A549 (cell line): ENCODE measurements around the gene PCSK5.

ENCODE experiments used
- EP300 ChIP-seq, 2 experiments: fragments of >200 bp; sonication (Bioruptor Twin); formaldehyde crosslinking; IDR thresholded peaks; 2 replicates in 1 of 2; 3 replicates in 1 of 2; pipeline ENCODE4 v1.6.1; 2016 to 2017
- JUN ChIP-seq, 2 experiments: fragments of >200 bp; sonication (Bioruptor Twin); formaldehyde crosslinking; IDR thresholded peaks; 2 replicates in 1 of 2; 3 replicates in 1 of 2; pipeline ENCODE4 v1.6.1; 2016 to 2017
- POLR2A ChIP-seq: IDR thresholded peaks from 2 replicates; pipeline ENCODE4 v1.6.1; 2012; ENCODE audit warnings: mild to moderate bottlenecking, low read length
- RAD21 ChIP-seq, 2 experiments: fragments of >200 bp in 1 of 2; sonication (Bioruptor Twin) in 1 of 2; formaldehyde crosslinking in 1 of 2; IDR thresholded peaks in 1 of 2; conservative IDR thresholded peaks in 1 of 2; 2 replicates in 1 of 2; 3 replicates in 1 of 2; pipeline ENCODE4 v1.6.1; 2012 to 2018; ENCODE audit warnings: inconsistent platforms in 1 of 2
- RFX5 ChIP-seq: fragments of 450-650 bp; IDR thresholded peaks from 2 replicates; pipeline ENCODE4 v1.7.1; 2014; ENCODE audit warnings: antibody characterized with exemption, mild to moderate bottlenecking, moderate library complexity
- ZFP36 ChIP-seq: fragments of 450-650 bp; IDR thresholded peaks from 2 replicates; pipeline ENCODE4 v1.6.1; 2014; ENCODE audit warnings: borderline replicate concordance; ENCODE audit not compliant: partially characterized antibody
- TF ChIP-seq, protein P1 (sequence below): fragments of 200-600 bp; sonication (generic); IDR thresholded peaks from 2 replicates; pipeline ENCODE4 v1.6.1; 2016; ENCODE audit warnings: antibody characterized with exemption, mild to moderate bottlenecking, moderate library complexity
- TF ChIP-seq, protein P2 (sequence below): fragments of >200 bp; sonication (Bioruptor Twin); formaldehyde crosslinking; IDR thresholded peaks from 3 replicates; pipeline ENCODE4 v1.5.1; 2016
- TF ChIP-seq, protein P3 (sequence below): IDR thresholded peaks from 2 replicates; pipeline ENCODE4 v1.6.1; 2012; ENCODE audit warnings: low read depth, borderline replicate concordance

DNA sequence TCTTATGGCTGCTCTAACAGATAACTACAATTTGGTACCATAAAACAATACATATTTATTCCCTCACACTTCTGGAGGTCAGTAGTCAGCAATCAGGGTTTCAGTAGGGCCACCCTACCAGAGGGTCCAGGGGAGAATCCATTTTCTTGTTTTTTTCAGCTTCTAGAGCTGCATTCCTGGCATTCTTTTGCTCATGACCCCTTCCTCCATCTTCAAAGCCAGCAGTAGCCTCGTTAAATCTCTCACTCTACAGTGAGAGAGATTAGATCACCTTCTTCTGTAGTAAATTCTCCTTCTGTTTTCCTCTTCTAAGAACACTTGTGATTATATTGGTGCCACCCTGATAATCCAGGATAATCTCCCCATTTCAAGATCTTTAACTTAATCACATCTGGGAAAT, 316.3 kb downstream of the PCSK5 start:
- no peak for TF ChIP-seq POLR2A
- TF ChIP-seq ZFP36, result no peak
- TF ChIP-seq, protein P1, sequence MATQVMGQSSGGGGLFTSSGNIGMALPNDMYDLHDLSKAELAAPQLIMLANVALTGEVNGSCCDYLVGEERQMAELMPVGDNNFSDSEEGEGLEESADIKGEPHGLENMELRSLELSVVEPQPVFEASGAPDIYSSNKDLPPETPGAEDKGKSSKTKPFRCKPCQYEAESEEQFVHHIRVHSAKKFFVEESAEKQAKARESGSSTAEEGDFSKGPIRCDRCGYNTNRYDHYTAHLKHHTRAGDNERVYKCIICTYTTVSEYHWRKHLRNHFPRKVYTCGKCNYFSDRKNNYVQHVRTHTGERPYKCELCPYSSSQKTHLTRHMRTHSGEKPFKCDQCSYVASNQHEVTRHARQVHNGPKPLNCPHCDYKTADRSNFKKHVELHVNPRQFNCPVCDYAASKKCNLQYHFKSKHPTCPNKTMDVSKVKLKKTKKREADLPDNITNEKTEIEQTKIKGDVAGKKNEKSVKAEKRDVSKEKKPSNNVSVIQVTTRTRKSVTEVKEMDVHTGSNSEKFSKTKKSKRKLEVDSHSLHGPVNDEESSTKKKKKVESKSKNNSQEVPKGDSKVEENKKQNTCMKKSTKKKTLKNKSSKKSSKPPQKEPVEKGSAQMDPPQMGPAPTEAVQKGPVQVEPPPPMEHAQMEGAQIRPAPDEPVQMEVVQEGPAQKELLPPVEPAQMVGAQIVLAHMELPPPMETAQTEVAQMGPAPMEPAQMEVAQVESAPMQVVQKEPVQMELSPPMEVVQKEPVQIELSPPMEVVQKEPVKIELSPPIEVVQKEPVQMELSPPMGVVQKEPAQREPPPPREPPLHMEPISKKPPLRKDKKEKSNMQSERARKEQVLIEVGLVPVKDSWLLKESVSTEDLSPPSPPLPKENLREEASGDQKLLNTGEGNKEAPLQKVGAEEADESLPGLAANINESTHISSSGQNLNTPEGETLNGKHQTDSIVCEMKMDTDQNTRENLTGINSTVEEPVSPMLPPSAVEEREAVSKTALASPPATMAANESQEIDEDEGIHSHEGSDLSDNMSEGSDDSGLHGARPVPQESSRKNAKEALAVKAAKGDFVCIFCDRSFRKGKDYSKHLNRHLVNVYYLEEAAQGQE, result no peak
- TF ChIP-seq, protein P2, sequence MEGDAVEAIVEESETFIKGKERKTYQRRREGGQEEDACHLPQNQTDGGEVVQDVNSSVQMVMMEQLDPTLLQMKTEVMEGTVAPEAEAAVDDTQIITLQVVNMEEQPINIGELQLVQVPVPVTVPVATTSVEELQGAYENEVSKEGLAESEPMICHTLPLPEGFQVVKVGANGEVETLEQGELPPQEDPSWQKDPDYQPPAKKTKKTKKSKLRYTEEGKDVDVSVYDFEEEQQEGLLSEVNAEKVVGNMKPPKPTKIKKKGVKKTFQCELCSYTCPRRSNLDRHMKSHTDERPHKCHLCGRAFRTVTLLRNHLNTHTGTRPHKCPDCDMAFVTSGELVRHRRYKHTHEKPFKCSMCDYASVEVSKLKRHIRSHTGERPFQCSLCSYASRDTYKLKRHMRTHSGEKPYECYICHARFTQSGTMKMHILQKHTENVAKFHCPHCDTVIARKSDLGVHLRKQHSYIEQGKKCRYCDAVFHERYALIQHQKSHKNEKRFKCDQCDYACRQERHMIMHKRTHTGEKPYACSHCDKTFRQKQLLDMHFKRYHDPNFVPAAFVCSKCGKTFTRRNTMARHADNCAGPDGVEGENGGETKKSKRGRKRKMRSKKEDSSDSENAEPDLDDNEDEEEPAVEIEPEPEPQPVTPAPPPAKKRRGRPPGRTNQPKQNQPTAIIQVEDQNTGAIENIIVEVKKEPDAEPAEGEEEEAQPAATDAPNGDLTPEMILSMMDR, result no peak
- no peak for TF ChIP-seq RFX5
- TF ChIP-seq, protein P3, sequence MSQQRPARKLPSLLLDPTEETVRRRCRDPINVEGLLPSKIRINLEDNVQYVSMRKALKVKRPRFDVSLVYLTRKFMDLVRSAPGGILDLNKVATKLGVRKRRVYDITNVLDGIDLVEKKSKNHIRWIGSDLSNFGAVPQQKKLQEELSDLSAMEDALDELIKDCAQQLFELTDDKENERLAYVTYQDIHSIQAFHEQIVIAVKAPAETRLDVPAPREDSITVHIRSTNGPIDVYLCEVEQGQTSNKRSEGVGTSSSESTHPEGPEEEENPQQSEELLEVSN, result no peak
- TF ChIP-seq EP300 (IDR thresholded peaks at IDR 0.05), result no peak
- TF ChIP-seq RAD21 (conservative IDR thresholded peaks at IDR 0.05 in 1 of 2, IDR thresholded peaks at IDR 0.05 in 1 of 2), result no peak
- TF ChIP-seq JUN (IDR thresholded peaks at IDR 0.05), result no peak
